ENCODE results near the gene USP19. TPM values are rescaled to one million over a fixed set of nuclear protein-coding genes. Genes with fewer than 3 reads are reported as not detected.

The USP19 gene
- total and polyA plus RNA-seq, 10 of the 15 experiments (the other 5 are each of a cell fraction or from before 2014, with no cell fraction given): 0.24 to 64.2 (median 33.2) TPM

DNA sequence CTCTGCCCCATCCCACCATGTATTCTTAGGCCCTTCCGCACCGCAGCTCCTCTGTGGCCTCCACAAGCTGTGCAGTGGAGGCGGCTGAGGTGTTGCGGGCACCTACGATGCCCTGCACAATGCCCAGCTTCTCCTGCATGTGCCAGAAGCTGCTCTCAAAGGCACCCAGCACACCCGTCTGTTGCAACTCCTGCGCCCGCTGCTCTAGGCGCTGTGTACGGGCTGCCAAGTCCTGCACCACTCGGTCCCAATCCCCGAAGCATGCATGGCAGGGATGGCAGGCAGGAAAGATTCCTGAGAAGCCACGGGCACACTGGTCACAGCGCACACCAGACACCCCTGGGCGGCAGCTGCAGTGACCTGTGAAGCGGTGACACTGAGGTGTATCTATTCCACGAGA is 3.1 kb upstream of the USP19 start:
- POLR2A ChIA-PET: interaction anchor here (0.6 kb wide), 1 partner anchor 211 kb away, joined by 3 read pairs; no protein-coding TSS in a partner anchor
- Histone ChIP-seq H3K36me3 (ENCODE audit: control insufficient read depth in 2 of 2, insufficient read depth in 2 of 2, low read length in 1 of 2) (no peaks in the 10 kb centered on the region), H2AFZ (ENCODE audit: control insufficient read depth, low read depth, low read length) (no peak overlapping the region), H3K27ac (ENCODE audit: control insufficient read depth, insufficient read depth) (no peak overlapping the region), H3K4me2 (ENCODE audit: control insufficient read depth, insufficient read depth) (no peak overlapping the region), H3K4me1 (ENCODE audit: control insufficient read depth, insufficient read depth, low read length) (peaks cover 10% of the 10 kb centered on the region), H3K27me3 (replicated peaks in 1 of 2; ENCODE audit: control insufficient read depth in 2 of 2, insufficient read depth in 2 of 2, low read length in 1 of 2) (no peaks in the 10 kb centered on the region), H4K20me1 (ENCODE audit: control insufficient read depth, insufficient read depth) (no peaks in the 10 kb centered on the region), H3K4me3 (no peak overlapping the region), H3K9ac (ENCODE audit: control insufficient read depth, insufficient read depth, low read length) (no peak overlapping the region), H3K9me3 (replicated peaks; ENCODE audit: control insufficient read depth, insufficient read depth, low read length) (no peaks in the 10 kb centered on the region), H3K79me2 (ENCODE audit: control insufficient read depth, insufficient read depth, low read length) (peaks cover 15% of the 10 kb centered on the region)
- no peak for ATAC-seq
- FAIRE-seq: no peak
- in situ Hi-C loops (cut with MboI): no loop called here
- TF ChIP-seq MYB (IDR thresholded peaks at IDR 0.05; ENCODE audit: borderline replicate concordance, low read depth, low read length) (no peak), KDM1A (IDR thresholded peaks at IDR 0.05; ENCODE audit: borderline replicate concordance) (no peak), NR2C2 (IDR thresholded peaks at IDR 0.05; ENCODE audit: borderline replicate concordance, control insufficient read depth, insufficient read length, low read depth) (no peak), NBN (IDR thresholded peaks at IDR 0.05) (no peak), BACH1 (IDR thresholded peaks at IDR 0.05; ENCODE audit: borderline replicate concordance) (no peak)
- TF ChIP-seq, protein P1, sequence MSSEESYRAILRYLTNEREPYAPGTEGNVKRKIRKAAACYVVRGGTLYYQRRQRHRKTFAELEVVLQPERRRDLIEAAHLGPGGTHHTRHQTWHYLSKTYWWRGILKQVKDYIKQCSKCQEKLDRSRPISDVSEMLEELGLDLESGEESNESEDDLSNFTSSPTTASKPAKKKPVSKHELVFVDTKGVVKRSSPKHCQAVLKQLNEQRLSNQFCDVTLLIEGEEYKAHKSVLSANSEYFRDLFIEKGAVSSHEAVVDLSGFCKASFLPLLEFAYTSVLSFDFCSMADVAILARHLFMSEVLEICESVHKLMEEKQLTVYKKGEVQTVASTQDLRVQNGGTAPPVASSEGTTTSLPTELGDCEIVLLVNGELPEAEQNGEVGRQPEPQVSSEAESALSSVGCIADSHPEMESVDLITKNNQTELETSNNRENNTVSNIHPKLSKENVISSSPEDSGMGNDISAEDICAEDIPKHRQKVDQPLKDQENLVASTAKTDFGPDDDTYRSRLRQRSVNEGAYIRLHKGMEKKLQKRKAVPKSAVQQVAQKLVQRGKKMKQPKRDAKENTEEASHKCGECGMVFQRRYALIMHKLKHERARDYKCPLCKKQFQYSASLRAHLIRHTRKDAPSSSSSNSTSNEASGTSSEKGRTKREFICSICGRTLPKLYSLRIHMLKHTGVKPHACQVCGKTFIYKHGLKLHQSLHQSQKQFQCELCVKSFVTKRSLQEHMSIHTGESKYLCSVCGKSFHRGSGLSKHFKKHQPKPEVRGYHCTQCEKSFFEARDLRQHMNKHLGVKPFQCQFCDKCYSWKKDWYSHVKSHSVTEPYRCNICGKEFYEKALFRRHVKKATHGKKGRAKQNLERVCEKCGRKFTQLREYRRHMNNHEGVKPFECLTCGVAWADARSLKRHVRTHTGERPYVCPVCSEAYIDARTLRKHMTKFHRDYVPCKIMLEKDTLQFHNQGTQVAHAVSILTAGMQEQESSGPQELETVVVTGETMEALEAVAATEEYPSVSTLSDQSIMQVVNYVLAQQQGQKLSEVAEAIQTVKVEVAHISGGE (CRISPR knock-in tag; IDR thresholded peaks at IDR 0.05): no peak
- no TSS peak for BruUV-seq (replicated peaks)
- DNase-seq (ENCODE audit: low read depth, low spot score): no peak
- WGBS (ENCODE audit: insufficient coverage, insufficient replicate concordance, low lambda C conversion rate, missing lambda C conversion rate): 69% methylated on average over 17 of the region's 17 CpGs
- RAD21 ChIA-PET (ENCODE audit: unreplicated experiment): interaction anchor here (1.2 kb wide), 1 partner anchor 135 kb away, joined by 3 read pairs; no protein-coding TSS in a partner anchor
- SMC1A ChIA-PET (ENCODE audit: uncharacterized antibody, unreplicated experiment): no interaction called here
- intact Hi-C loops (cut with micrococcal nuclease; ENCODE audit: unreplicated experiment): no loop called here
- CTCF ChIA-PET: no interaction called here
